IMR-90 (cell line): Measurements from ENCODE around the gene GRN. TPM values are rescaled to one million over a fixed set of nuclear protein-coding genes. Genes with fewer than 3 reads are reported as not detected.

Experiments
- ATAC-seq: fragments of 200-7000 bp; cut with Tn5 transposase; 2 replicates; pipeline ENCODE4 v1.9.1; 2020; ENCODE audit warnings: low read depth, mild to moderate bottlenecking, moderate library complexity
- BruUV-seq: library from RNA; stranded (reverse); fragments of 400-500 nt; replicated peaks from 2 replicates; lab custom pipeline; 2021; lab: Mats Ljungman, UMichigan
- CTCF ChIA-PET: fragments of 300-600 bp; formaldehyde crosslinking; extraction: SDS; loops from one replicate; lab custom pipeline; 2021; ENCODE audit warnings: antibody characterized with exemption; lab: Yijun Ruan, JAX
- POLR2A ChIA-PET: fragments of 300-600 bp; sonication (Branson Sonifier 250); formaldehyde crosslinking; loops from one replicate; lab custom pipeline; 2022; ENCODE audit warnings: antibody characterized with exemption; ENCODE audit not compliant: unreplicated experiment; lab: Charles Lee
- DNase-seq: peaks from one replicate; pipeline ENCODE4 v3.0.0; 2013
- H2AFZ ChIP-seq: replicated peaks from 2 replicates; pipeline ENCODE3; 2013; ENCODE audit warnings: low read length, mild to moderate bottlenecking; ENCODE audit not compliant: poor library complexity
- H2AK5ac ChIP-seq: 2 replicates; pipeline ENCODE4 v1.6.1; 2013; ENCODE audit warnings: low read depth, low read length, inconsistent platforms
- H2AK9ac ChIP-seq: replicated peaks from 2 replicates; pipeline ENCODE3; 2013; ENCODE audit warnings: mild to moderate bottlenecking, low read depth, low read length, moderate library complexity; ENCODE audit not compliant: poor library complexity
- H2BK120ac ChIP-seq: 2 replicates; pipeline ENCODE4 v1.6.1; 2013; ENCODE audit warnings: low read depth, low read length, inconsistent platforms
- H2BK15ac ChIP-seq: 3 replicates; pipeline ENCODE4 v1.6.1; 2013; ENCODE audit warnings: low read depth, low read length, inconsistent platforms
- H2BK20ac ChIP-seq: 2 replicates; pipeline ENCODE4 v1.6.1; 2013; ENCODE audit warnings: low read depth, mild to moderate bottlenecking, inconsistent platforms, low read length, moderate library complexity
- H2BK5ac ChIP-seq: 2 replicates; pipeline ENCODE4 v1.6.1; 2013; ENCODE audit warnings: mild to moderate bottlenecking, low read depth, low read length, inconsistent platforms; ENCODE audit not compliant: poor library complexity, severe bottlenecking
- H3K14ac ChIP-seq: replicated peaks from 2 replicates; pipeline ENCODE4 v1.6.1; 2013; ENCODE audit warnings: low read depth, low read length, inconsistent platforms
- H3K18ac ChIP-seq: 2 replicates; pipeline ENCODE4 v1.6.1; 2013; ENCODE audit warnings: low read depth, low read length, control low read depth
- H3K23ac ChIP-seq: 2 replicates; pipeline ENCODE4 v1.6.1; 2013; ENCODE audit warnings: low read depth, low read length, inconsistent platforms
- H3K27ac ChIP-seq: 2 replicates; pipeline ENCODE4 v1.5.1; 2013; ENCODE audit warnings: mild to moderate bottlenecking, control low read depth, low read length; ENCODE audit not compliant: insufficient read depth
- H3K27me3 ChIP-seq: 2 replicates; pipeline ENCODE4 v1.6.1; 2013; ENCODE audit warnings: low read length; ENCODE audit not compliant: control insufficient read depth, insufficient read depth
- H3K36me3 ChIP-seq: 2 replicates; pipeline ENCODE4 v1.6.1; 2013; ENCODE audit warnings: low read length, mixed read lengths; ENCODE audit not compliant: control insufficient read depth, insufficient read depth
- H3K4ac ChIP-seq: 2 replicates; pipeline ENCODE4 v1.6.1; 2013; ENCODE audit warnings: low read depth, low read length, inconsistent platforms
- H3K4me1 ChIP-seq: 2 replicates; pipeline ENCODE4 v1.6.1; 2013; ENCODE audit warnings: low read length, mixed read lengths; ENCODE audit not compliant: control insufficient read depth, insufficient read depth
- H3K4me2 ChIP-seq: 2 replicates; pipeline ENCODE4 v1.6.1; 2013; ENCODE audit warnings: low read depth, mild to moderate bottlenecking, control low read depth, low read length, moderate library complexity
- H3K4me3 ChIP-seq: 2 replicates; pipeline ENCODE4 v1.5.1; 2013; ENCODE audit warnings: low read depth, mild to moderate bottlenecking, control low read depth, low read length, moderate library complexity; ENCODE audit not compliant: insufficient read depth
- H3K56ac ChIP-seq: 2 replicates; pipeline ENCODE4 v1.6.1; 2013; ENCODE audit warnings: low read length, inconsistent platforms; ENCODE audit not compliant: insufficient read depth; ENCODE audit errors: extremely low read depth
- H3K79me1 ChIP-seq, 2 experiments: 2 replicates each; pipeline ENCODE4 v1.6.1; 2013; ENCODE audit warnings: low read length in 2 of 2, inconsistent platforms in 1 of 2, low read depth in 1 of 2
- H3K9ac ChIP-seq: 2 replicates; pipeline ENCODE4 v1.6.1; 2013; ENCODE audit warnings: low read depth, low read length, control low read depth
- H3K9me1 ChIP-seq: 2 replicates; pipeline ENCODE4 v1.6.1; 2013; ENCODE audit warnings: low read length, inconsistent platforms; ENCODE audit not compliant: insufficient read depth
- H3K9me3 ChIP-seq: 2 replicates; pipeline ENCODE4 v1.6.1; 2013; ENCODE audit warnings: low read length; ENCODE audit not compliant: control insufficient read depth, insufficient read depth
- H4K20me1 ChIP-seq: 2 replicates; pipeline ENCODE4 v1.6.1; 2013; ENCODE audit warnings: low read length, inconsistent platforms; ENCODE audit not compliant: insufficient read depth
- H4K5ac ChIP-seq: 2 replicates; pipeline ENCODE4 v1.6.1; 2013; ENCODE audit warnings: mild to moderate bottlenecking, low read depth, low read length, control low read depth
- H4K8ac ChIP-seq, 2 experiments: 2 replicates each; pipeline ENCODE4 v1.6.1; 2013; ENCODE audit warnings: low read depth in 2 of 2, low read length in 2 of 2, control low read depth in 1 of 2, inconsistent platforms in 1 of 2
- H4K91ac ChIP-seq: 2 replicates; pipeline ENCODE4 v1.6.1; 2013; ENCODE audit warnings: low read depth, low read length, inconsistent platforms; ENCODE audit not compliant: insufficient read depth
- CTCF ChIP-seq: conservative IDR thresholded peaks from 2 replicates; pipeline ENCODE4 v1.5.1; 2012; ENCODE audit warnings: mild to moderate bottlenecking, low read depth, low read length, improper control_type of control experiment
- FOS ChIP-seq: fragments of 150-350 bp; IDR thresholded peaks from 2 replicates; pipeline ENCODE4 v1.6.1; 2016; ENCODE audit warnings: low read depth, low read length
- MXI1 ChIP-seq: IDR thresholded peaks from 2 replicates; pipeline ENCODE4 v1.6.1; 2012; ENCODE audit warnings: low read depth, mild to moderate bottlenecking, low read length, moderate library complexity, borderline replicate concordance
- POLR2A ChIP-seq: IDR thresholded peaks from 2 replicates; pipeline ENCODE4 v1.6.1; 2012; ENCODE audit warnings: mild to moderate bottlenecking, low read depth, low read length
- RCOR1 ChIP-seq: IDR thresholded peaks from 2 replicates; pipeline ENCODE4 v1.6.1; 2012; ENCODE audit warnings: mild to moderate bottlenecking, low read length, improper control_type of control experiment; ENCODE audit not compliant: insufficient replicate concordance
- SMC3 ChIP-seq: fragments of 150-350 bp; IDR thresholded peaks from 2 replicates; pipeline ENCODE4 v1.6.1; 2016; ENCODE audit warnings: low read depth, mild to moderate bottlenecking, antibody characterized with exemption, low read length, moderate library complexity
- WGBS, 2 experiments: methylation state at CpG; one replicate each; pipeline versions ENCODE4 v1.1.5 to v1.1.7; 2013; ENCODE audit warnings: missing lambda C conversion rate in 2 of 2; ENCODE audit not compliant: insufficient read length in 1 of 2; ENCODE audit errors: extremely low coverage in 2 of 2; 5-methylcytosine and 5-hydroxymethylcytosine counted together
- dilution Hi-C: fragments of 300-500 bp; cut with HindIII; formaldehyde crosslinking; loops from one replicate; pipeline ENCODE4 v1.14.3; 2018; ENCODE audit warnings: low sequenced_read_pairs; ENCODE audit not compliant: unreplicated experiment
- in situ Hi-C: fragments of 300-500 bp; cut with MboI; formaldehyde crosslinking; loops from 3 replicates; pipeline ENCODE4 v1.14.3; 2019; ENCODE audit warnings: low sequenced_read_pairs, inconsistent platforms, mixed read lengths
- intact Hi-C: fragments of 100-400 bp; cut with micrococcal nuclease; formaldehyde crosslinking; loops from 2 replicates; pipeline ENCODE4 v1.10.0; 2022
- polyA plus RNA-seq, 3 experiments: library from polyadenylated mRNA; depleted of rRNA; stranded (reverse); fragments of >200 nt; gene quantifications; 2 replicates each; pipeline ENCODE4 v1.2.3, GENCODE V29; 2012; ENCODE audit warnings: low replicate concordance in 1 of 3
- total RNA-seq: library from RNA; depleted of rRNA; stranded (reverse); fragments of >200 nt; gene quantifications from 2 replicates; pipeline ENCODE4 v1.2.3, GENCODE V29; 2012
- TF ChIP-seq, protein P1 (sequence below): fragments of 150-350 bp; IDR thresholded peaks from 2 replicates; pipeline ENCODE4 v1.6.1; 2017; ENCODE audit warnings: mild to moderate bottlenecking, antibody characterized with exemption, low read length, low read depth

GRN gene
- total and polyA plus RNA-seq, 2 of the 4 experiments (the other 2 are of a cell fraction), result 38.9 to 494 TPM

GRCh38 chr17:44321246-44322120 is 23.6 kb upstream of the GRN start:
- H3K27me3 ChIP-seq, result peaks cover 13% of the 10 kb centered on the region
- H3K79me1 ChIP-seq, result peaks cover 5 to 19% of the 10 kb centered on the region in 2 experiments; a peak in 3 of 4 replicates
- no peak overlapping the region for H3K9ac ChIP-seq
- ATAC-seq, result no peak
- no peak overlapping the region for H2AK5ac ChIP-seq
- dilution Hi-C loops, result no loop called here
- no peak overlapping the region for H4K8ac ChIP-seq
- no peak overlapping the region for H2BK5ac ChIP-seq
- no peak overlapping the region for H3K27ac ChIP-seq
- intact Hi-C loops, result no loop called here
- in situ Hi-C loops, result no loop called here
- no peak overlapping the region for H4K5ac ChIP-seq
- no peak for DNase-seq
- 94% methylated on average over 2 of the region's 21 CpGs; no CpG with 5 or more reads in 1 of the 2 experiments for WGBS, 2 experiments
- POLR2A ChIA-PET, result no interaction called here
- BruUV-seq, result no TSS peak
- H2AFZ ChIP-seq, result no peak overlapping the region
- H4K91ac ChIP-seq, result no peak overlapping the region
- H3K14ac ChIP-seq, result no peak overlapping the region
- no peak overlapping the region for H2BK120ac ChIP-seq
- H4K20me1 ChIP-seq, result peaks cover 7% of the 10 kb centered on the region
- H3K9me3 ChIP-seq, result peaks cover 3% of the 10 kb centered on the region; the same call in 1 of the 2 replicates
- CTCF ChIA-PET, result no interaction called here
- H3K4ac ChIP-seq, result no peak overlapping the region
- H3K18ac ChIP-seq, result no peak overlapping the region
- H3K36me3 ChIP-seq, result peaks cover 24% of the 10 kb centered on the region
- H3K56ac ChIP-seq, result no peak overlapping the region
- no peak overlapping the region for H2AK9ac ChIP-seq
- H3K9me1 ChIP-seq, result peaks cover 6% of the 10 kb centered on the region
- H2BK15ac ChIP-seq, result no peak overlapping the region
- H3K4me1 ChIP-seq, result peaks cover 5% of the 10 kb centered on the region
- no peak overlapping the region for H3K4me2 ChIP-seq
- no peak overlapping the region for H2BK20ac ChIP-seq
- TF ChIP-seq, protein P1, sequence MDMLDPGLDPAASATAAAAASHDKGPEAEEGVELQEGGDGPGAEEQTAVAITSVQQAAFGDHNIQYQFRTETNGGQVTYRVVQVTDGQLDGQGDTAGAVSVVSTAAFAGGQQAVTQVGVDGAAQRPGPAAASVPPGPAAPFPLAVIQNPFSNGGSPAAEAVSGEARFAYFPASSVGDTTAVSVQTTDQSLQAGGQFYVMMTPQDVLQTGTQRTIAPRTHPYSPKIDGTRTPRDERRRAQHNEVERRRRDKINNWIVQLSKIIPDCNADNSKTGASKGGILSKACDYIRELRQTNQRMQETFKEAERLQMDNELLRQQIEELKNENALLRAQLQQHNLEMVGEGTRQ, result no peak
- TF ChIP-seq MXI1, result no peak
- TF ChIP-seq SMC3, result no peak
- TF ChIP-seq CTCF, result no peak
- TF ChIP-seq POLR2A, result no peak
- TF ChIP-seq RCOR1, result no peak
- no peak for TF ChIP-seq FOS
- H3K4me3 ChIP-seq, result no peak overlapping the region
- no peak overlapping the region for H3K23ac ChIP-seq
